ENCODE results near the gene DEFB131B.
"Not testable (repeated sequence)": the region's sequence is repeated elsewhere in the genome, so short reads cannot be mapped to it uniquely, and the experiment has no call there.

DEFB131B gene

GRCh38 chr11:71911321-71911985, 33.2 kb downstream of the DEFB131B start:
- not testable (repeated sequence) for DNase-seq (ENCODE audit: low read depth)

DNA sequence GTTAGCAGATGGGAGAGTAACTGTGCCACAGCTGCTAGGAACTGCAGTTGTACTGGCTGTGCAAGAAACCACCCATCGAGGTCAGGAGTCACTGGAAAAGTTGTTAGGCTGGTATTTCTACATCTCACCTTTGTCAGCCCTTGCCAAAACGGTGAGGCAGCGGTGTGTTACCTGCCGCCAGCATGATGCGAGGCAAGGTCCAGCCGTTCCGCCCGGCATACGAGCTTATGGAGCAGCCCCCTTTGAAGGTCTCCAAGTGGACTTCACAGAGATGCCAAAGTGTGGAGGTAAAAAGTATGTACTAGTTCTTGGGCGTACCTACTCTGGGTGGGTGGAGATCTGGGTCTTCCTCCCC, 33.7 kb downstream of the DEFB131B start:
- DNase-seq (ENCODE audit: low read depth) = not testable (repeated sequence)

DNA sequence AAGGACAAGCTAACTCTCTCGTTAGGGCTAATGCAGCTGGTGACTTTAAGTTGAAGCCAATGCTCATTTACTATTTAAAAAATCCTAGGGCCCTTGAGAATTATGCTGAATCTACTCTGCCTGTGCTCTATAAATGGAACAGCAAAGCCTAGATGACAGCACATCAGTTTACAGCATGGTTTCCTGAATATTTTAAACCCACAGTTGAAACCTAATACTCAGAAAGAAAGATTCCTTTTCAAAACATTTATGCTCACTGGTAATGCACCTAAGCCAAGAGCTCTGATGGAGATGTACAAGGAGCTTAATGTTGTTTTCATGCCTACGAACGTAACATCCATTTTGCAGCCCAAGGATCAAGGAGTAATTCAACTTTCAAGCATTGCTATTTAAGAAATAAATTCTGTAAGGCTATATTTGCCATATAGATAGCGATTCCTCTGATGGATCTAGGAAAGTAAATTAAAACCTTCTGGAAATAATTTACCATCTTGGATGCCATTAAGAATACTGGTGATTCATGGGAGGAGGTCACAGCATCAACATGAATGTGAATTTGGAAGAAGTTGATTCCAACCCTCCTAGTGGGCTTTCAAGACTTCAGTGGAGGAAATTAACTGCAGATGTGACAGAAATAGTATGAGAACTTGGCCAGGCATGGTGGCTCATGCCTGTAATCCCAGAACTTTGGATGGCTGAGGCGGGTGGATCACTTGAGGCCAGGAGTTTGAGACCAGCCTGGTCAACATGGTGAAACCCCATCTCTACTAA, 35.7 kb downstream of the DEFB131B start:
- DNase-seq (ENCODE audit: low read depth) = no peak

DNA sequence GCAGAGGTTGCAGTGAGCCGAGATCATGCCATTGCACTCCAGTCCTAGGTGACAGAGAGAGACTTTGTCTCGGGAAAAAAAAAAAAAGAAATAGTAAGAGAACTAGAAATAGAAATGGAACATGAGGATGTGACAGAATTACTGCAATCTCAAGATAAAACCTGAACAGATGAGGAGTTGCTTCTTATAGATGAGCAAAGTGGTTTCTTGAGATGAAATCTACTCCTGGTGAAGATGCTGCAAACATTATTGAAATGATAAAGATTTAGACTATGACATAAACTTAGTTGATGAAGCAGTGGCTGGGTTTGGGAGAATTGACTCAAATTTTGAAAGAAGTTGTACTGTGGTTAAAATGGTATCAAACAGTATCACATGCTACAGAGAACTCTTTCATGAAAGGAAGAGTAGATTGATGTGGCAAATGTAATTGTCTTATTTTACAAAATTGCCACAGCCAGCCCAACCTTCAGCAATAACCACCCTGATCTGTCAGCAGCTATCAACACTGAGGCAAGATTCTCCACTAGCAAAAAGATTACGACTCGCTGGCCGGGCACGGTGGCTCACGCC, 36.5 kb downstream of the DEFB131B start:
- DNase-seq (ENCODE audit: low read depth) = no peak

GRCh38 chr11:71917646-71918140, 39.4 kb downstream of the DEFB131B start:
- no peak for DNase-seq (ENCODE audit: low read depth)

DNA sequence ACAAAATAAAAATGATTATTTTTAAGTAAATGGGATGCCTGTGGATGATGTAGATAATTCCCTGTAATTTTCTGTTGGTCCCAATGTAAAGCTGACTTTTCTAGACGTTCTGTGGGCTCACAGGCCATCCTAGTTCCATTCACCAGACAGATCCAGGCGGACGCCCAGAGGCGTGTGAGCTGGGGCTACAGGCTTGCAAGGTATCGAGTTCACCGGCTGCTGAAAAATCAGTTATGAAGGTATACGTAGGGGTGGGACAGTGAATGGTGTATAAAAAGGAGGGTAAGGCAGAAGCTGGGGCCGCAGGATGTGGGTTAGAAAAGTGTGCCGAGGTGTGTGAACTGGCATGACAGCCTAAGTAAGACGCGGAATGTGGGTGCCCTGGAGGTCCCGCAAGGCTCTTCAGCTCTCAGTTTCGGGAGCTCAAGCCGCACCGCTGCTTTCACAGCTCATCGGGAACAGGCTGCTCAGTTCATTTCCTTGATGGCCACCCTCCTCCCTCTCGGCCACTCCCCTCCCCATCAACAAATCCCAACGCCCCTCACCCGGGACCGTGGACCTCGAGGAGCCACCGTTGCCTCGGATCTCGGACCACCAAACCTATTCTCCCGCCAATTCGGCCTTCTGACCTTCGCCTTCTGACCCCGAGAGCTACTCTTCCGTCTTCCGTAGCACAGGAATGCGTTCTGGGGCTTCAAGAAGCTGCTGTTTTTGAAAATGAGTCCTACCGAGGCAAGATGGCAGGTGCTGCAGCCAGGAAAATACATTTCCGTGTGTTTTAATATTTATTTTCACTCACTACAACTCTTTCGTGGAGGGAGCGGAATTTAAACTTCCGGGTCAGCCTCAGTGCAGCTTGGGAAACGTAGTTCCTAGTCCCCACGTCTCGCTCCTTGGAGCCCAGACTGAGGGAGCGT, 49.8 kb downstream of the DEFB131B start, which contains the start of gene XNDC1N:
TSS of gene XNDC1N (minus strand) at position 775 of the 917 bp plus-strand sequence. CDS start 5,241 bp downstream, outside the sequence.
- no peak for DNase-seq (ENCODE audit: low read depth)

GRCh38 chr11:71928737-71929443, 50.6 kb downstream of the DEFB131B start, which contains the start of gene RNF121:
RNF121 (plus strand) TSS chr11:71929046; CDS start chr11:71929062, 16 bp downstream.
- peak; percentile 94 for DNase-seq (ENCODE audit: low read depth)

GRCh38 chr11:71929491-71929890, 51.2 kb downstream of the DEFB131B start:
- no peak for DNase-seq (ENCODE audit: low read depth)

- no peak for DNase-seq (ENCODE audit: low read depth)
Observed at GRCh38 chr11:71930556-71931244, 52.4 kb downstream of the DEFB131B start.

- DNase-seq (ENCODE audit: low read depth) = no peak
Observed at GRCh38 chr11:71931245-71931602, 53.0 kb downstream of the DEFB131B start.

- no peak for DNase-seq (ENCODE audit: low read depth)
Observed at GRCh38 chr11:71933141-71933933, 55.1 kb downstream of the DEFB131B start.
